RWPE1 (cell line): ENCODE results near the gene ATP13A2.

Source experiments
- CTCF ChIA-PET: fragments of 350-600 bp; sonication (Branson Sonifier 250); formaldehyde crosslinking; extraction: SDS; loops from one replicate; lab custom pipeline; 2021; lab: Yijun Ruan, JAX
- POLR2A ChIA-PET: fragments of 400-600 bp; formaldehyde crosslinking; extraction: SDS; loops from one replicate; lab custom pipeline; 2020; ENCODE audit warnings: antibody characterized with exemption; ENCODE audit not compliant: low non-redundant PET; lab: Yijun Ruan, JAX
- DNase-seq: peaks from one replicate; pipeline ENCODE4 v3.0.0; 2012; ENCODE audit warnings: low spot score
- H3K27ac ChIP-seq: fragments of 450-650 bp; 2 replicates; pipeline ENCODE4 v1.5.1; 2017
- CTCF ChIP-seq: fragments of 450-650 bp; conservative IDR thresholded peaks from 2 replicates; pipeline ENCODE4 v1.5.1; 2017; ENCODE audit warnings: low read depth, mild to moderate bottlenecking

Gene ATP13A2

DNA sequence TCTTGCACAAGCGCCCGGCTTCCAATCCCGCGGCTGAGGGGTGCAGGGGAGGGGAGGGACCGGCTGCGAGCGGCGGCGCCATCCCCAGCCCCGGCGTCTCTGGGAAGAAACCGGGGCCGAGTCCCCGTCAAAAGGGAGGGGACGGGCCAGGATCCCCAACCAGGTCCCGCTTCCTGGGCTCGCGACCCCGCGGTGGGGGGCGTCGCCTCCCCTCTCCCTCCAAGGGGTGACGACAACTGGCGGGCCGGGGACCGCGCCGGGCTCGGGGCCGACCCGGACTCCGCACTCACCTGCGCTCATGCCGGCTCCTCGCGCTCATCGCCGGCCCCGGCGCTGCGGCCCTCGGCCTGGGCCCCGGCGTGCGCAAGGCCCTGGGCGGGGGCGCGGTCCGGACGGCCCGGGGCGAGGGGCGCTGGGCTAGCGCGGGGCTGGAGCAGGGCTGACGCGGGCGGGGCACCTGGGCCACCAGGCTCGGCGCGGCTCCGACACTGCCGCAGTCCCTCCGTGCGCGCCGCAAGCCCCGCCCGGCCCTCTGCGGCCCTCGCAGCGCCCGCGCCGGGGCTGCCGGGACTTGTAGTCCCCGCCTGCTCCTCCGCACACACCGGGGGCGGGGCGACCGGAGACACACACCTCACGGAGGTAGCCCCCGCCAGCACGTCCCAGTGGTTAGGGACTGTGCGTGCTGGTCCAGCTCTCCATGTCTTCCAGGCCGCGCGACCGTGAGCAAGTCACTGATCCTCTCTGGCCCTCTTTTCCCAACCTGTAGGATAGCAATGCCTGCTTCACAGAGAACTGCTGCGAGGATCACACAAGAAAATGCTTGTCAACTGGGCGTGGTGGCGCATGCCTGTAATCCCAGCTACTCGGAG is at the start of gene ATP13A2:
TSS of gene ATP13A2 (minus strand) at position 490 of the 869 bp plus-strand sequence. CDS start at position 300, 190 bp downstream.
- TF ChIP-seq CTCF: no peak
- peak within 1 kb of the TSS; percentile 69 for H3K27ac ChIP-seq
- ChIA-PET CTCF (interaction anchor here (0.8 kb wide), 1 partner anchor 12 kb away, joined by 3 read pairs; no protein-coding TSS in a partner anchor), POLR2A (no interaction called here)
- peak; percentile 83 for DNase-seq

GRCh38 chr1:17061486-17061885 is 49.8 kb upstream of the ATP13A2 start:
- ChIA-PET CTCF (interaction anchor here (0.6 to 1.4 kb wide), 2 partner anchors 65 to 268 kb away, joined by 3 to 6 read pairs; no protein-coding TSS in a partner anchor), POLR2A (no interaction called here)
- TF ChIP-seq CTCF: no peak
- H3K27ac ChIP-seq: no peak overlapping the region
- DNase-seq: no peak

DNA sequence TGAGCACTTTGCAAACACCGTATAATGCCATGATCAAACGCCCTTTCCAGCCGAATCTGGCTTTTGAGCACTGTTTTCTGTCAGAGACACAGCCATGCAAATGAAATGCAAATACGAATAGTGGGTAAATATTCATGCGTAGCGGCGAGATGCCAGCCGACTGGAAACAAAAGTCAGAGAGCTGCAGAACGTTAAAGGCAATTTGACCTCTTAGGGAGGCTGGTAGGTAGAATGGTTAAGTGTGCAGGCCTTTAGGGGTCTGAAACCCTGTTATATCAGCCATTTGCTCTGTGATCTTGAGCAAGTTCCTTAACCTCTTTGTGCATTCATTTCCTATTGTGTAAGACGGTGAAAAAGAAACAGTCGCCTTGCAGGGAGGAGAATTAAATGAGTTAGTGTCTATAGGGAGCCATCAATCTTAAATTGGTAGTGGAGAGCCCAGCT is 48.6 kb upstream of the ATP13A2 start:
- CTCF ChIA-PET: interaction anchor here (0.6 to 1.4 kb wide), 5 partner anchors 65 to 345 kb away, joined by 3 to 4 read pairs (median 3); no protein-coding TSS in a partner anchor
- no peak for DNase-seq
- POLR2A ChIA-PET: no interaction called here
- H3K27ac ChIP-seq: no peak overlapping the region
- TF ChIP-seq CTCF: no peak

GRCh38 chr1:17059391-17060305 is 47.9 kb upstream of the ATP13A2 start:
- no peak overlapping the region for H3K27ac ChIP-seq
- POLR2A ChIA-PET: no interaction called here
- peak; percentile 74 for DNase-seq
- CTCF ChIA-PET: interaction anchor here (0.6 to 1.1 kb wide), 4 partner anchors 66 to 346 kb away, joined by 3 to 4 read pairs (median 4); no protein-coding TSS in a partner anchor
- peak; percentile 73 for TF ChIP-seq CTCF

- no peak overlapping the region for H3K27ac ChIP-seq
- ChIA-PET POLR2A (no interaction called here), CTCF (interaction anchor here (0.6 kb wide), 1 partner anchor 48 kb away, joined by 3 read pairs; no protein-coding TSS in a partner anchor)
- no peak for TF ChIP-seq CTCF
- DNase-seq: no peak
Measured at GRCh38 chr1:17056551-17056950, 44.8 kb upstream of the ATP13A2 start.

DNA sequence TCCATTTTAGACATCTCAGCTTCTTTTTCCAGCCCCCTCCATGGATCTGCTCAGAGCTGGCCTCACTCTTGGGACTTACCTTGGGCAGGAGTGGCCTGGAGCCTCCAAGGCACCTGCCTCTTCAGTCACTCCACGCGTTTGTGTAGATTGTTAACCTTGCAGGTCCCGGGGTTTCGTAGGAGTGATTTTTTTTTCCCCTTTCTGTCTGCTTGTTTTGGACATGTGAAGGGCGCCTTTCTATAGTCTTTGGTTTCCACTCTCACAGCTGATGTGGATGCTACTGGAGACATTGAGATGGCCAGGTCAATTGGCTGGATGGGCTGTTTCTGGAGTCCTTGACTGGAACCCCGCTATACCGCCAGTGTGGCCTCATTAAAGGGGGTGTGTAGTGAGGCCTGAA is 44.1 kb upstream of the ATP13A2 start:
- TF ChIP-seq CTCF: no peak
- ChIA-PET POLR2A (no interaction called here), CTCF (interaction anchor here (0.5 kb wide), 1 partner anchor 350 kb away, joined by 3 read pairs; no protein-coding TSS in a partner anchor)
- H3K27ac ChIP-seq: peak overlapping the region; percentile 80
- DNase-seq: no peak
